Measurements from ENCODE around the gene KRT40. TPM values are rescaled to one million over a fixed set of nuclear protein-coding genes. Genes with fewer than 3 reads are reported as not detected.

Gene KRT40
- total RNA-seq, 1 experiment from 2014 or later, result not detected

- TF ChIP-seq ZBTB33 (IDR thresholded peaks at IDR 0.05; ENCODE audit: extremely low read depth, insufficient replicate concordance, low read length), result no peak
- TF ChIP-seq ZFX (IDR thresholded peaks at IDR 0.05), result no peak
- TF ChIP-seq EGR1 (IDR thresholded peaks at IDR 0.05; ENCODE audit: low read depth), result no peak
- TF ChIP-seq RAD21 (IDR thresholded peaks at IDR 0.05; ENCODE audit: low read depth), result no peak
- no peak for TF ChIP-seq CBX3 (IDR thresholded peaks at IDR 0.05; ENCODE audit: low read depth)
- no peak for TF ChIP-seq CTCF (IDR thresholded peaks at IDR 0.05 in 2 of 3, conservative IDR thresholded peaks at IDR 0.05 in 1 of 3; ENCODE audit: borderline replicate concordance in 1 of 3, insufficient read depth in 1 of 3, low read depth in 2 of 3, low read length in 2 of 3)
- no peak for TF ChIP-seq TCF7L2 (IDR thresholded peaks at IDR 0.05; ENCODE audit: borderline replicate concordance, extremely low read depth, insufficient read depth, insufficient read length)
- no peak for TF ChIP-seq EZH2phosphoT487 (IDR thresholded peaks at IDR 0.05; ENCODE audit: borderline replicate concordance)
- TF ChIP-seq SRF (IDR thresholded peaks at IDR 0.05; ENCODE audit: low read depth), result no peak
Observed at GRCh38 chr17:40992666-40993065, 8.5 kb upstream of the KRT40 start (continued).

GRCh38 chr17:40986920-40987319 is 2.8 kb upstream of the KRT40 start:
- DNase-seq (ENCODE audit: low read depth, low spot score) (no peak), ATAC-seq (no peak)
- Histone ChIP-seq H3K79me2 (ENCODE audit: insufficient read depth, low read length) (no peaks in the 10 kb centered on the region), H3K9ac (ENCODE audit: low read length) (no peak overlapping the region), H3K36me3 (ENCODE audit: control insufficient read depth in 1 of 2, insufficient read depth in 2 of 2, low read length in 2 of 2) (no peaks in the 10 kb centered on the region), H4K20me1 (ENCODE audit: insufficient read depth) (no peaks in the 10 kb centered on the region), H3K4me1 (ENCODE audit: control insufficient read depth in 1 of 2, insufficient read depth in 2 of 2, low read length in 2 of 2) (no peaks in the 10 kb centered on the region), H3K4me2 (ENCODE audit: low read length) (no peak overlapping the region), H3K27ac (ENCODE audit: low read depth, low read length) (no peak overlapping the region), H3K4me3 (replicated peaks in 1 of 2; ENCODE audit: low read depth in 1 of 2, low read length in 2 of 2) (no peak overlapping the region), H3K9me3 (ENCODE audit: control insufficient read depth in 1 of 2, insufficient read depth in 1 of 2, low read depth in 1 of 2, low read length in 2 of 2) (peaks cover 0 to 15% of the 10 kb centered on the region in 2 experiments; a peak in 1 of 4 replicates), H3K27me3 (ENCODE audit: insufficient read depth, low read length) (no peaks in the 10 kb centered on the region), H2AFZ (ENCODE audit: low read depth, low read length, poor library complexity, severe bottlenecking) (no peak overlapping the region), H3K9me2 (ENCODE audit: insufficient read depth) (no peaks in the 10 kb centered on the region; the same call in 1 of the 2 replicates)
- BruUV-seq (replicated peaks), result no TSS peak
- ChIA-PET RAD21 (ENCODE audit: low non-redundant PET in 1 of 2, low total read pairs in 2 of 2, uncharacterized antibody in 2 of 2, unreplicated experiment in 2 of 2) (no interaction called here), CTCF (no interaction called here), POLR2A (no interaction called here)
- intact Hi-C loops (cut with micrococcal nuclease), result no loop called here
- no peak for TF ChIP-seq ZBTB33 (IDR thresholded peaks at IDR 0.05; ENCODE audit: extremely low read depth, insufficient replicate concordance, low read length)
- TF ChIP-seq SRF (IDR thresholded peaks at IDR 0.05; ENCODE audit: low read depth), result no peak
- no peak for TF ChIP-seq EZH2phosphoT487 (IDR thresholded peaks at IDR 0.05; ENCODE audit: borderline replicate concordance)
- TF ChIP-seq SIN3A (IDR thresholded peaks at IDR 0.05; ENCODE audit: low read depth), result no peak

All from HCT116 (cell line).